ENCODE results near the gene TBC1D19.

DNA sequence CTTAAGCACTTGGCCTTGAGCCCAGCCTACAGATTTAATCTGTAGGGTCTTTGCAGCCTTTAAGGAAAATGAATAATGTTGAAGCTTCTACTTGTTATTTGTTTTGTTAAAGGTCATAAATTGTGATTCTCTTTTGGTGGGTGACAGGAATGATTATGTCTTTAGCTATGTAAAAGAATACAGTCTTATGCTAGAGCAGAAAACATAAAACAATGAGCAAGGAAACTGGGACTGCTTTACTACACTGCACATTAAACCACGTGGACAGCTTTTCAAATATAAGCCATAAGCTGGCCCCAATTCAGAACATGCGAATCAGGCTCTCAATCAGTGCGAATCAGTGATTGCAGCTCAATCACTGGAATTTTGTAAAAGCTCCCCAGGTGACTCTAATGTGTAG lies 40.9 kb upstream of the TBC1D19 start:
- TF ChIP-seq EZH2 (IDR thresholded peaks at IDR 0.05; ENCODE audit: borderline replicate concordance, insufficient read depth, low read depth, low read length, poor library complexity, severe bottlenecking), result no peak
- TF ChIP-seq, protein P1, sequence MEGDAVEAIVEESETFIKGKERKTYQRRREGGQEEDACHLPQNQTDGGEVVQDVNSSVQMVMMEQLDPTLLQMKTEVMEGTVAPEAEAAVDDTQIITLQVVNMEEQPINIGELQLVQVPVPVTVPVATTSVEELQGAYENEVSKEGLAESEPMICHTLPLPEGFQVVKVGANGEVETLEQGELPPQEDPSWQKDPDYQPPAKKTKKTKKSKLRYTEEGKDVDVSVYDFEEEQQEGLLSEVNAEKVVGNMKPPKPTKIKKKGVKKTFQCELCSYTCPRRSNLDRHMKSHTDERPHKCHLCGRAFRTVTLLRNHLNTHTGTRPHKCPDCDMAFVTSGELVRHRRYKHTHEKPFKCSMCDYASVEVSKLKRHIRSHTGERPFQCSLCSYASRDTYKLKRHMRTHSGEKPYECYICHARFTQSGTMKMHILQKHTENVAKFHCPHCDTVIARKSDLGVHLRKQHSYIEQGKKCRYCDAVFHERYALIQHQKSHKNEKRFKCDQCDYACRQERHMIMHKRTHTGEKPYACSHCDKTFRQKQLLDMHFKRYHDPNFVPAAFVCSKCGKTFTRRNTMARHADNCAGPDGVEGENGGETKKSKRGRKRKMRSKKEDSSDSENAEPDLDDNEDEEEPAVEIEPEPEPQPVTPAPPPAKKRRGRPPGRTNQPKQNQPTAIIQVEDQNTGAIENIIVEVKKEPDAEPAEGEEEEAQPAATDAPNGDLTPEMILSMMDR (IDR thresholded peaks at IDR 0.05), result no peak
